DOHH2 (cell line): Measurements from ENCODE around the gene PATJ.

Experiments
- CTCF ChIP-seq: fragments of 200-600 bp; sonication (generic); IDR thresholded peaks from one replicate; pipeline ENCODE4 v1.5.1; 2014; ENCODE audit warnings: antibody characterized with exemption, mild to moderate bottlenecking, low read depth, low read length; ENCODE audit not compliant: poor library complexity, severe bottlenecking
- EZH2phosphoT487 ChIP-seq: fragments of 200-600 bp; sonication (generic); IDR thresholded peaks from 2 replicates; pipeline ENCODE4 v1.6.1; 2017; ENCODE audit warnings: borderline replicate concordance, mild to moderate bottlenecking, antibody characterized with exemption, low read length, moderate library complexity, mixed read lengths

GRCh38 chr1:61873581-61873980 lies 131.3 kb downstream of the PATJ start:
- TF ChIP-seq CTCF (no peak), EZH2phosphoT487 (no peak)
